WERI-Rb-1 (cell line): Measurements from ENCODE around the gene GON4L.
"Not testable (repeated sequence)": the region's sequence is repeated elsewhere in the genome, so short reads cannot be mapped to it uniquely, and the experiment has no call there.

ENCODE experiments used
- DNase-seq: peaks from one replicate; pipeline ENCODE4 v3.0.0-alpha.2; 2020
- H3K27ac ChIP-seq: fragments of 250-450 bp; sonication (Bioruptor Pico); 2 replicates; pipeline ENCODE4 v1.5.1; 2020; ENCODE audit warnings: mild to moderate bottlenecking, moderate library complexity
- H3K27me3 ChIP-seq: fragments of 250-450 bp; sonication (Bioruptor Pico); 2 replicates; pipeline ENCODE4 v1.5.1; 2021; ENCODE audit warnings: mild to moderate bottlenecking, low read depth, moderate library complexity; ENCODE audit not compliant: insufficient read depth, severe bottlenecking
- H3K36me3 ChIP-seq: fragments of 250-450 bp; sonication (Bioruptor Pico); 2 replicates; pipeline ENCODE4 v1.5.1; 2020; ENCODE audit warnings: mild to moderate bottlenecking, moderate library complexity
- H3K4me3 ChIP-seq: 2 replicates; pipeline ENCODE4 v1.5.1; 2011; ENCODE audit warnings: low read depth, mild to moderate bottlenecking, control low read depth, low read length
- H3K9me3 ChIP-seq: fragments of 250-450 bp; sonication (Bioruptor Pico); 2 replicates; pipeline ENCODE4 v1.5.1; 2021; ENCODE audit warnings: mild to moderate bottlenecking, moderate library complexity; ENCODE audit not compliant: severe bottlenecking
- CTCF ChIP-seq: IDR thresholded peaks from 2 replicates; pipeline ENCODE4 v1.5.1; 2011; ENCODE audit warnings: low read depth, mild to moderate bottlenecking, control low read depth, inconsistent platforms, low read length

The GON4L gene

GRCh38 chr1:155741908-155742307, 115.1 kb downstream of the GON4L start:
- Histone ChIP-seq H3K9me3 (no peaks in the 10 kb centered on the region), H3K27ac (no peak overlapping the region), H3K27me3 (no peaks in the 10 kb centered on the region), H3K4me3 (no peak overlapping the region), H3K36me3 (peaks cover 29% of the 10 kb centered on the region)
- DNase-seq: no peak
- no peak for TF ChIP-seq CTCF

GRCh38 chr1:155740995-155741394, 116.0 kb downstream of the GON4L start:
- H3K27ac ChIP-seq: no peak overlapping the region
- DNase-seq: no peak
- H3K27me3 ChIP-seq: no peaks in the 10 kb centered on the region
- H3K36me3 ChIP-seq: peaks cover 38% of the 10 kb centered on the region
- no peak overlapping the region for H3K4me3 ChIP-seq
- TF ChIP-seq CTCF: no peak
- no peaks in the 10 kb centered on the region for H3K9me3 ChIP-seq

GRCh38 chr1:155729031-155729898, 127.7 kb downstream of the GON4L start:
- H3K27me3 ChIP-seq: no peaks in the 10 kb centered on the region
- H3K36me3 ChIP-seq: peaks cover 73% of the 10 kb centered on the region
- peak; percentile 79 for TF ChIP-seq CTCF
- H3K4me3 ChIP-seq: no peak overlapping the region
- peak; percentile 88 for DNase-seq
- 0 out of 2 replicates have a peak overlapping the region, but pooled peaks have one; percentile 9 for H3K27ac ChIP-seq
- H3K9me3 ChIP-seq: no peaks in the 10 kb centered on the region

- H3K9me3 ChIP-seq: no peaks in the 10 kb centered on the region
- H3K27me3 ChIP-seq: no peaks in the 10 kb centered on the region
- no peak overlapping the region for H3K27ac ChIP-seq
- DNase-seq: no peak
- no peak overlapping the region for H3K4me3 ChIP-seq
- peaks cover 75% of the 10 kb centered on the region for H3K36me3 ChIP-seq
- no peak for TF ChIP-seq CTCF
Observed at GRCh38 chr1:155725142-155725541, 131.9 kb downstream of the GON4L start.

GRCh38 chr1:155719703-155720102, 137.3 kb downstream of the GON4L start:
- Histone ChIP-seq H3K27me3 (no peaks in the 10 kb centered on the region), H3K4me3 (no peak overlapping the region), H3K9me3 (no peaks in the 10 kb centered on the region), H3K27ac (no peak overlapping the region), H3K36me3 (peaks cover 81% of the 10 kb centered on the region)
- no peak for DNase-seq
- no peak for TF ChIP-seq CTCF

- not testable (repeated sequence) for H3K27me3 ChIP-seq, H3K27ac ChIP-seq, DNase-seq, H3K9me3 ChIP-seq, H3K4me3 ChIP-seq
- peaks cover 83% of the 10 kb centered on the region for H3K36me3 ChIP-seq
Observed at GRCh38 chr1:155718524-155719115, 138.4 kb downstream of the GON4L start.
